Measurements from ENCODE around the gene YWHAB. TPM values are rescaled to one million over a fixed set of nuclear protein-coding genes. Genes with fewer than 3 reads are reported as not detected.

The YWHAB gene
- total and polyA plus RNA-seq, 2 donors from 2014 or later: 156 to 216 TPM

GRCh38 chr20:44848254-44849015 is 37.1 kb upstream of the YWHAB start:
- Histone ChIP-seq H3K36me3 (ENCODE audit: control insufficient read depth in 2 of 3, insufficient read depth in 3 of 3, low read length in 3 of 3) (no peaks in the 10 kb centered on the region), H3K27ac (ENCODE audit: low read depth in 2 of 2, low read length in 2 of 2) (no peak overlapping the region), H3K9ac (ENCODE audit: low read length in 3 of 3) (no peak overlapping the region), H3K9me3 (ENCODE audit: control insufficient read depth in 2 of 3, insufficient read depth in 1 of 3, low read length in 3 of 3) (no peaks in the 10 kb centered on the region), H3K4me1 (ENCODE audit: control insufficient read depth in 2 of 3, insufficient read depth in 2 of 3, low read depth in 1 of 3, low read length in 3 of 3) (no peaks in the 10 kb centered on the region), H3K4me3 (ENCODE audit: low read length in 3 of 3) (no peak overlapping the region), H3K27me3 (ENCODE audit: control insufficient read depth, insufficient read depth, low read length) (no peaks in the 10 kb centered on the region)
- FAIRE-seq (no peak), DNase-seq (no peak)
- intact Hi-C loops (cut with DNase I): no loop called here
- no peak for TF ChIP-seq CTCF (IDR thresholded peaks at IDR 0.05; ENCODE audit: borderline replicate concordance, extremely low read depth, insufficient read depth)

- H3K9ac ChIP-seq (ENCODE audit: low read length in 3 of 3): no peak overlapping the region
- FAIRE-seq (no peak), DNase-seq (no peak)
- no peaks in the 10 kb centered on the region for H3K36me3 ChIP-seq (ENCODE audit: control insufficient read depth in 2 of 3, insufficient read depth in 3 of 3, low read length in 3 of 3)
- no peaks in the 10 kb centered on the region for H3K4me1 ChIP-seq (ENCODE audit: control insufficient read depth in 2 of 3, insufficient read depth in 2 of 3, low read depth in 1 of 3, low read length in 3 of 3)
- no peaks in the 10 kb centered on the region for H3K27me3 ChIP-seq (ENCODE audit: control insufficient read depth, insufficient read depth, low read length)
- no peaks in the 10 kb centered on the region for H3K9me3 ChIP-seq (ENCODE audit: control insufficient read depth in 2 of 3, insufficient read depth in 1 of 3, low read length in 3 of 3)
- TF ChIP-seq CTCF (IDR thresholded peaks at IDR 0.05; ENCODE audit: borderline replicate concordance, extremely low read depth, insufficient read depth): no peak
- H3K27ac ChIP-seq (ENCODE audit: low read depth in 2 of 2, low read length in 2 of 2): no peak overlapping the region
- intact Hi-C loops (cut with DNase I): no loop called here
- H3K4me3 ChIP-seq (ENCODE audit: low read length in 3 of 3): no peak overlapping the region
Observed at GRCh38 chr20:44849703-44850102, 35.8 kb upstream of the YWHAB start.

GRCh38 chr20:44850272-44850671 is 35.2 kb upstream of the YWHAB start:
- H3K27ac ChIP-seq (ENCODE audit: low read depth in 2 of 2, low read length in 2 of 2): no peak overlapping the region
- no peak for TF ChIP-seq CTCF (IDR thresholded peaks at IDR 0.05; ENCODE audit: borderline replicate concordance, extremely low read depth, insufficient read depth)
- DNase-seq (no peak), FAIRE-seq (no peak)
- H3K4me3 ChIP-seq (ENCODE audit: low read length in 3 of 3): no peak overlapping the region
- H3K36me3 ChIP-seq (ENCODE audit: control insufficient read depth in 2 of 3, insufficient read depth in 3 of 3, low read length in 3 of 3): no peaks in the 10 kb centered on the region
- no peaks in the 10 kb centered on the region for H3K27me3 ChIP-seq (ENCODE audit: control insufficient read depth, insufficient read depth, low read length)
- no peak overlapping the region for H3K9ac ChIP-seq (ENCODE audit: low read length in 3 of 3)
- intact Hi-C loops (cut with DNase I): no loop called here
- H3K4me1 ChIP-seq (ENCODE audit: control insufficient read depth in 2 of 3, insufficient read depth in 2 of 3, low read depth in 1 of 3, low read length in 3 of 3): no peaks in the 10 kb centered on the region
- no peaks in the 10 kb centered on the region for H3K9me3 ChIP-seq (ENCODE audit: control insufficient read depth in 2 of 3, insufficient read depth in 1 of 3, low read length in 3 of 3)
